Kidney (tissue), 14 donors: Measurements from ENCODE around the gene ZNF438. TPM values are rescaled to one million over a fixed set of nuclear protein-coding genes. Genes with fewer than 3 reads are reported as not detected.

Source experiments
- DNase-seq, 5 donors: peaks; one replicate each; pipeline ENCODE4 v3.0.0-alpha.2; 2013 to 2020
- FAIRE-seq: peaks from 2 replicates; lab custom pipeline; 2012; peaks lifted over from hg19 to GRCh38; lab: Jason Lieb, UNC
- H3K27ac ChIP-seq, 2 donors: one replicate each; pipeline ENCODE4 v1.7.0; 2013; ENCODE audit warnings: low read depth in 2 of 2, low read length in 2 of 2, inconsistent platforms in 1 of 2
- H3K27me3 ChIP-seq: one replicate; pipeline ENCODE4 v1.7.1; 2013; ENCODE audit warnings: low read length, inconsistent platforms; ENCODE audit not compliant: control insufficient read depth, insufficient read depth
- H3K36me3 ChIP-seq, 3 donors: one replicate each; pipeline versions ENCODE4 v1.7.0 to v1.7.1; 2013; ENCODE audit warnings: low read length in 3 of 3, control low read depth in 1 of 3, inconsistent platforms in 1 of 3; ENCODE audit not compliant: insufficient read depth in 3 of 3, control insufficient read depth in 2 of 3
- H3K4me1 ChIP-seq, 3 donors: one replicate each; pipeline versions ENCODE4 v1.7.0 to v1.7.1; 2013; ENCODE audit warnings: low read length in 3 of 3, inconsistent platforms in 1 of 3, low read depth in 1 of 3; ENCODE audit not compliant: control insufficient read depth in 2 of 3, insufficient read depth in 2 of 3
- H3K4me3 ChIP-seq, 3 donors: one replicate each; pipeline versions ENCODE4 v1.7.0 to v1.8.1; 2013; ENCODE audit warnings: low read length in 3 of 3, control low read depth in 1 of 3, inconsistent platforms in 1 of 3
- H3K9ac ChIP-seq, 3 donors: one replicate each; pipeline versions ENCODE4 v1.7.0 to v1.7.1; 2013; ENCODE audit warnings: low read length in 3 of 3, control low read depth in 1 of 3, inconsistent platforms in 1 of 3
- H3K9me3 ChIP-seq, 3 donors: one replicate each; pipeline versions ENCODE4 v1.7.0 to v1.7.1; 2013; ENCODE audit warnings: low read length in 3 of 3, control low read depth in 1 of 3, inconsistent platforms in 1 of 3; ENCODE audit not compliant: control insufficient read depth in 2 of 3, insufficient read depth in 1 of 3
- intact Hi-C: fragments of 100-400 bp; cut with DNase I; formaldehyde crosslinking; loops from one replicate; pipeline ENCODE4 v1.11.1; 2022
- polyA plus RNA-seq: library from polyadenylated mRNA; stranded (reverse); fragments of 350-450 nt; fragmentation: Illumina TruSeq; extraction: RNeasy Lipid Tissue Mini Kit (QIAGEN cat#74804); gene quantifications from one replicate; pipeline ENCODE4 v1.2.3, GENCODE V29; 2014; ENCODE audit warnings: low read depth, low replicate concordance; ENCODE audit not compliant: insufficient read depth
- total RNA-seq: library from RNA; stranded (reverse); fragmentation: NEBNext Ultra II Directional; extraction: Animal tissue kit (Norgen Biotek cat#: 25700); gene quantifications from one replicate; pipeline ENCODE4 v1.2.1, GENCODE V29; 2021
- TF ChIP-seq, protein P1 (sequence below): IDR thresholded peaks from 3 replicates; pipeline ENCODE4 v1.5.1; 2012; ENCODE audit warnings: mild to moderate bottlenecking, moderate library complexity, borderline replicate concordance; ENCODE audit not compliant: insufficient read depth; ENCODE audit errors: extremely low read depth
- donor health status: control.
- donor health status: control.
- donor health status: control.
- donor health status: control.
- donor health status: control.
- donor health status: DM: yes; HTN: yes; CAD: no.
- donor health status: Normal renal cell carcinoma (clear cell type).

The ZNF438 gene
- total and polyA plus RNA-seq, 2 donors from 2014 or later: 5.9 to 9.9 TPM

DNA sequence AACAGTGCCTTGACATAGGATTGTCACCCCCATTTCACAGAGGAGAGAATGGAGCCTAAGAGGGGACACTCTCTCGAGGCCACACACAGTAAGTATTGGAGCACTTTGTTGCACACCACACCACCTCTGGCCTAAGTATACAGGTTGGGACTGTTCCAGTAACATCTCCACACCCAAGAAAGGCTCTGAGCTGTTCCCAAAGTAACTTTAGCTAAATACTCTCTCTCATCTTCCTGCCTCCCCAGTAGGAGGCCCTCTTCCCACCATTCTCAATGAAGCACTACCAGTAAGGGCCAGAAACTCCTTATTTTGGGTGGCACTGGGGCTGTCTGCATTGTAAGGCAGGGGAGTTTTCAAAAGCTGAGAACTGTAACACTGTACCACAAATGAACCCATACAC is 189.5 kb downstream of the ZNF438 start:
- intact Hi-C loops: no loop called here
- FAIRE-seq: no peak
- peaks cover 0 to 5% (median 3%) of the 10 kb centered on the region in 3 donors for H3K4me1 ChIP-seq

DNA sequence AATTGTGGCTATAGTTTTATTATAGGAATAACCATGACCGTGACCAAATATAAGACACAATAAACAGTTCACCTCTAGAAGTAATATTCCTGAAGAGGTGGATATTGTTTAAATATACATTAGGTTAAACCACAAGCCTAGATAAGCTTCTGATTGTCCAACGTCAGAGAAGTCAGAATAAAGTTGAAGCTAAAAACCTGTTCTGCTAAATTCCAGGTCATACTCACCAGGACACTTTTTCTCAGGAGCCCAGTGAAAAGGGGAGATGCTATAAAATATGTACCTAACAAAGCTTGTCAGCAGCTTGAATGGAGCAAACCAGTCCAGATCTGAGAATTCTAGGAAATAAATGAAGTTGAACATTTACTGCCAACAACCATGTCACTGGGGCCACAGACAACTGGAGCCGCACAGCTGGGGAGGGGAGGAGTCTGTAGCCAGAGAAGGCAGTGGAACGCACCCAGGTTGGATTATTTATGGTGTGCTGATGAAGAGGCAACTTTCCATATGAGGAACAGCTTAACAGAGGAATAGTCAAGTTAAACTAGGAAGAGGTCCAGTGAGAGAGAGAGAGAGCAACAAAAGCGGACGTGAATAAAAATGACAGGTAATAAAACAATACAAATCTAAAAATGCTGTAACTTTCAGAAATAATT is 191.1 kb downstream of the ZNF438 start:
- Histone ChIP-seq H3K27ac (no peak overlapping the region), H3K9me3 (no peaks in the 10 kb centered on the region), H3K4me1 (peaks cover 0 to 5% (median 0%) of the 10 kb centered on the region in 3 donors), H3K4me3 (no peak overlapping the region), H3K27me3 (no peaks in the 10 kb centered on the region), H3K36me3 (no peaks in the 10 kb centered on the region), H3K9ac (no peak overlapping the region)
- DNase-seq (peak in 3 of 5 donors; percentile 68 to 83 (median 72)), FAIRE-seq (no peak)
- TF ChIP-seq, protein P1, sequence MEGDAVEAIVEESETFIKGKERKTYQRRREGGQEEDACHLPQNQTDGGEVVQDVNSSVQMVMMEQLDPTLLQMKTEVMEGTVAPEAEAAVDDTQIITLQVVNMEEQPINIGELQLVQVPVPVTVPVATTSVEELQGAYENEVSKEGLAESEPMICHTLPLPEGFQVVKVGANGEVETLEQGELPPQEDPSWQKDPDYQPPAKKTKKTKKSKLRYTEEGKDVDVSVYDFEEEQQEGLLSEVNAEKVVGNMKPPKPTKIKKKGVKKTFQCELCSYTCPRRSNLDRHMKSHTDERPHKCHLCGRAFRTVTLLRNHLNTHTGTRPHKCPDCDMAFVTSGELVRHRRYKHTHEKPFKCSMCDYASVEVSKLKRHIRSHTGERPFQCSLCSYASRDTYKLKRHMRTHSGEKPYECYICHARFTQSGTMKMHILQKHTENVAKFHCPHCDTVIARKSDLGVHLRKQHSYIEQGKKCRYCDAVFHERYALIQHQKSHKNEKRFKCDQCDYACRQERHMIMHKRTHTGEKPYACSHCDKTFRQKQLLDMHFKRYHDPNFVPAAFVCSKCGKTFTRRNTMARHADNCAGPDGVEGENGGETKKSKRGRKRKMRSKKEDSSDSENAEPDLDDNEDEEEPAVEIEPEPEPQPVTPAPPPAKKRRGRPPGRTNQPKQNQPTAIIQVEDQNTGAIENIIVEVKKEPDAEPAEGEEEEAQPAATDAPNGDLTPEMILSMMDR: no peak
- intact Hi-C loops: no loop called here

More for the DNA sequence above, 189.5 kb downstream of the ZNF438 start:
- no peak overlapping the region for H3K27ac ChIP-seq
- no peaks in the 10 kb centered on the region for H3K36me3 ChIP-seq
- H3K9me3 ChIP-seq: no peaks in the 10 kb centered on the region
- H3K9ac ChIP-seq: no peak overlapping the region
- TF ChIP-seq, protein P1: no peak
- no peak for DNase-seq
- no peak overlapping the region for H3K4me3 ChIP-seq
- H3K27me3 ChIP-seq: no peaks in the 10 kb centered on the region

DNA sequence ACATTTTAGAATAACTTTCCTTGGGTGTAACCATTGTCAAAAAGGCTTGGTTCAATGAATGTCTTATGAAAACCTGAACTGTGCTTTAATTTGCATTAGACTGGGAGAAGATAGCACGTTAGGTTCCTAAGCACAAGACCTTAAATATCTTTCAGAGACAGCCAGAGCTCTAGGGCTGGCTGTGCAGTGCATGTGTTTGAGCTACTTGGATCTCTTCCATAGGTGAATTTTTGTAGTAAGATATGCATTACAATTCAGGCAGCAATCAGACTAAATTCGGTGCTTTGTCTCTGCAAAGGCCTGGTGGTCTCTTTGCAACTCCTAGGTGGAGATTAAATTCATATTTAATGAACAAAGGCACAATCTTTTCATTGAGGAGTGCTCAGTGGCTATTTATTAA is 192.0 kb downstream of the ZNF438 start:
- no peak for DNase-seq
- Histone ChIP-seq H3K9me3 (no peaks in the 10 kb centered on the region), H3K27me3 (no peaks in the 10 kb centered on the region), H3K9ac (no peak overlapping the region), H3K4me1 (peaks cover 0 to 5% (median 0%) of the 10 kb centered on the region in 3 donors), H3K27ac (no peak overlapping the region), H3K4me3 (no peak overlapping the region), H3K36me3 (no peaks in the 10 kb centered on the region)
- TF ChIP-seq, protein P1: no peak
- intact Hi-C loops: no loop called here
- FAIRE-seq: no peak
